ENCODE results near the gene ACADL.

ACADL gene

DNA sequence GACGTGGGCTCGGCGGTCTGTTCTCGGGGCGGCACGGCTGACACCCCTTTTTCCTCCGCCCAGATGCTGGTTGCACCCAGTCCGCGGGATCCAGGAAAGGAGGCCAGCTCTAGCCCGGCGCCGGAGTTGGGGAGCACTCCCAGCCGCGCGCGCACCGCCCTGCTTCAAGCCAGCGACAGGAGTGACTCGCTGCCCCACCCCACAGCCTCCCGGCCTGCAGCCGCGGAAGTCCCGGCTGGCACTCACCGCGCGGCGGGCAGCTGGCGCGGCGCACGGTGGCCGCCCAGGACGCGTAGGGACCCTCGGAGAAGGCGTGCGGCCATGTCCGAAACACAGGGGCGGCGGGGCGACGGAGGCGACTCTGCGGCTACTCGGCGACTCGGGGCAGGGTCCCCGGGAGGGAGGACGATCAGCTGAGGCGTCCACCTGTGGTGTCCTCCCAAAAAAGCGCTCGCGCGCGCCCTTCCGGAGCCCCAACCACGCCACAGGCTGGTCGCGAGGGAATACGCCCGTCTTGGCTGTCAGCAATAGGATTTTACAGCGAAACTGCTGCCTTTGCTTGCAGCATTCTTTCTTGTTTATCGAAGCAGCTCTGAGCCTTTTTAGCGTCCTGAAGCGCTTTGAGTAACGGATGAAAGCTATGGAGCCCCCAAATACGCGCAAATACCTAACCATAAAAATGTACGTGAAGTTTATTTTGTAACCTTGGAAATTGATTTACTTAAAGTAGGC is at the start of gene ACADL:
TSS of gene ACADL (minus strand) at position 507 of the 732 bp plus-strand sequence. CDS start at position 323, 184 bp downstream.
- peaks cover 16% of the 10 kb centered on the region for H3K4me1 ChIP-seq
- H3K79me2 ChIP-seq: no peaks in the 10 kb centered on the region
- no peaks in the 10 kb centered on the region for H3K9me3 ChIP-seq (ENCODE audit: control insufficient read depth, low read length)
- TF ChIP-seq CTCF (IDR thresholded peaks at IDR 0.05): no peak
- H3K9ac ChIP-seq: no peak within 1 kb of the TSS
- H3K27me3 ChIP-seq (ENCODE audit: control insufficient read depth, insufficient read depth, low read length): no peaks in the 10 kb centered on the region
- peak within 1 kb of the TSS; percentile 44 for H3K4me3 ChIP-seq (ENCODE audit: low read depth, low read length)
- H2AFZ ChIP-seq: peak within 1 kb of the TSS; percentile 48
- peak within 1 kb of the TSS; percentile 62 for H3K4me2 ChIP-seq (ENCODE audit: low read length)
- H3K27ac ChIP-seq: no peak within 1 kb of the TSS
- no peaks in the 10 kb centered on the region for H3K36me3 ChIP-seq (ENCODE audit: control insufficient read depth, insufficient read depth, low read length)

DNA sequence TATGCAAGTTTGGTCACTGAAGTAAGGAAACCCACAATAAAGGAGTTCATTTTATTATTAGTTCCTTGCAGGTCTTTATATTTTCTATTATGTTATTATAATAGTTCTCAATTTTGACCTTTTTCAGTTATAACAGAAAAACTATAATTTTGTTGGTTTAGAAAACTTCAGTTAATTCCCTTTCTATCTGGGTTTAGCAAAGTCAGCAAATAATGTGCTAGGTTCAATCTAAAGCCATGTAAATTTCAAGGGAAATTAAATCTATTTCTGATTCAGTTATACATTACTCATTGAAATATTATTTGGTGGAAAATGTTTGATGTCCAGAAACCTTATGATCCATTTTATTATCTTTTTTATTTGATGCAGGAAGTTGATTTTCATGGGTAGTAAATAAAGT is 46.1 kb upstream of the ACADL start:
- H2AFZ ChIP-seq: no peak overlapping the region
- H3K9ac ChIP-seq: no peak overlapping the region
- no peak overlapping the region for H3K4me3 ChIP-seq (ENCODE audit: low read depth, low read length)

GRCh38 chr2:210269148-210269547 is 43.9 kb upstream of the ACADL start:
- no peaks in the 10 kb centered on the region for H3K27me3 ChIP-seq (ENCODE audit: control insufficient read depth, insufficient read depth, low read length)
- TF ChIP-seq CTCF (IDR thresholded peaks at IDR 0.05): no peak
- H2AFZ ChIP-seq: no peak overlapping the region
- no peaks in the 10 kb centered on the region for H3K4me1 ChIP-seq
- no peak overlapping the region for H3K27ac ChIP-seq
- no peak overlapping the region for H3K9ac ChIP-seq
- no peak overlapping the region for H3K4me2 ChIP-seq (ENCODE audit: low read length)
- H3K79me2 ChIP-seq: peaks cover under 1% of the 10 kb centered on the region
- H3K4me3 ChIP-seq (ENCODE audit: low read depth, low read length): no peak overlapping the region
- no peaks in the 10 kb centered on the region for H3K36me3 ChIP-seq (ENCODE audit: control insufficient read depth, insufficient read depth, low read length)
- no peaks in the 10 kb centered on the region for H3K9me3 ChIP-seq (ENCODE audit: control insufficient read depth, low read length)

More for the DNA sequence above, 46.1 kb upstream of the ACADL start:
- Histone ChIP-seq H3K27me3 (ENCODE audit: control insufficient read depth, insufficient read depth, low read length) (no peaks in the 10 kb centered on the region), H3K4me2 (ENCODE audit: low read length) (no peak overlapping the region), H3K9me3 (ENCODE audit: control insufficient read depth, low read length) (no peaks in the 10 kb centered on the region), H3K79me2 (peaks cover 8% of the 10 kb centered on the region), H3K27ac (no peak overlapping the region), H3K4me1 (no peaks in the 10 kb centered on the region), H3K36me3 (ENCODE audit: control insufficient read depth, insufficient read depth, low read length) (no peaks in the 10 kb centered on the region)
- no peak for TF ChIP-seq CTCF (IDR thresholded peaks at IDR 0.05)

GRCh38 chr2:210268281-210268680 is 43.0 kb upstream of the ACADL start:
- no peak overlapping the region for H3K27ac ChIP-seq
- no peak overlapping the region for H2AFZ ChIP-seq
- no peak overlapping the region for H3K4me3 ChIP-seq (ENCODE audit: low read depth, low read length)
- H3K9me3 ChIP-seq (ENCODE audit: control insufficient read depth, low read length): no peaks in the 10 kb centered on the region
- H3K27me3 ChIP-seq (ENCODE audit: control insufficient read depth, insufficient read depth, low read length): no peaks in the 10 kb centered on the region
- no peak overlapping the region for H3K9ac ChIP-seq
- no peaks in the 10 kb centered on the region for H3K79me2 ChIP-seq
- TF ChIP-seq CTCF (IDR thresholded peaks at IDR 0.05): no peak
- no peaks in the 10 kb centered on the region for H3K36me3 ChIP-seq (ENCODE audit: control insufficient read depth, insufficient read depth, low read length)
- no peak overlapping the region for H3K4me2 ChIP-seq (ENCODE audit: low read length)
- H3K4me1 ChIP-seq: no peaks in the 10 kb centered on the region

DNA sequence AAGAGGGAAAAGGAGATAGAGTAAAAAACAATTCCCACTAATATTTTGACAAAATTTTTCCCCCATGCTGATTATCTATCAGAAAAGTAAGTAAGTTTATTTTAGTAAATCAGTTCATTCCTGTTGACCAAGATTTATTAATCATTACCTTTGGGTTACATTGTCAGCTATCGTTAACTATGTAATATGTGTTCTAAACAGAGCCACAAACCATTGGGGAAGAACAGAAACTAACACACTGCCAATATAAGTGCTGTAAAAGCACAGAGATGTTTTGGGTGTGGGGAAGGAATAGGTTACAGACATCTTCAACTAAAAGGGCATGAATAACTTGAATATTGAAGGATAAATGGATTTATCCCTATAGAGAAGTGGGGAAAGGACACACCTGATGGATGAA is 42.5 kb upstream of the ACADL start:
- Histone ChIP-seq H3K27ac (no peak overlapping the region), H3K9ac (no peak overlapping the region), H3K79me2 (no peaks in the 10 kb centered on the region), H3K36me3 (ENCODE audit: control insufficient read depth, insufficient read depth, low read length) (no peaks in the 10 kb centered on the region), H3K9me3 (ENCODE audit: control insufficient read depth, low read length) (no peaks in the 10 kb centered on the region), H3K4me3 (ENCODE audit: low read depth, low read length) (no peak overlapping the region), H2AFZ (no peak overlapping the region), H3K4me1 (no peaks in the 10 kb centered on the region), H3K4me2 (ENCODE audit: low read length) (no peak overlapping the region), H3K27me3 (ENCODE audit: control insufficient read depth, insufficient read depth, low read length) (no peaks in the 10 kb centered on the region)
- no peak for TF ChIP-seq CTCF (IDR thresholded peaks at IDR 0.05)
